Stimulated activated CD8-positive, alpha-beta memory T cell treated with anti-CD3 and anti-CD28 coated beads, Interleukin-4, amount 100 ng/mL, for 24 hours (primary cell): ENCODE results near the gene OR1J2.

Source experiments
- DNase-seq: peaks from one replicate; pipeline ENCODE4 v3.0.0-alpha.2; 2020; ENCODE audit warnings: low read depth

OR1J2 gene

DNA sequence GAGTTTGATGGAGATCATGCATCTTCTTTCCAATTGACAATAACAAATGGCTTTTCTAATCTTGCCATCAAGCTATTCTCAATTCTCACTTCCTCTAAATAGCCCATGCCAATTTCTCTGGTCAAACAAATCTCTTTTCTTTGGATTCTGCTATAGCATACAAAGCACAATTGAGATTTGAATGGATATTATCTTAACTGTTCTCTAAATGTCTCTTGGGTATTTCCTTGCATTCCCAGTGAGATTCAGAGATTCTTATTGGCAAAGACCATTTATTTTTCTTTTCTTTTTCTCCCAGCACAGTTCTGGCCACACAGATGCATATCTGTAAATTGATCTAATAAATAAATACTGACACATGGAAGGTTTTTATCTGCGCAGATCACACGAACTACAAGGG is 42.2 kb downstream of the OR1J2 start, which contains the start of gene OR1N2:
TSS of gene OR1N2 (plus strand) at position 301 of the 400 bp plus-strand sequence. CDS start 100 bp downstream, outside the sequence.
- no peak for DNase-seq
